ENCODE measurements around the gene DBR1. TPM values are rescaled to one million over a fixed set of nuclear protein-coding genes. Genes with fewer than 3 reads are reported as not detected.

The DBR1 gene
- total RNA-seq, 2 experiments from 2014 or later: 21.2 to 22.7 TPM

DNA sequence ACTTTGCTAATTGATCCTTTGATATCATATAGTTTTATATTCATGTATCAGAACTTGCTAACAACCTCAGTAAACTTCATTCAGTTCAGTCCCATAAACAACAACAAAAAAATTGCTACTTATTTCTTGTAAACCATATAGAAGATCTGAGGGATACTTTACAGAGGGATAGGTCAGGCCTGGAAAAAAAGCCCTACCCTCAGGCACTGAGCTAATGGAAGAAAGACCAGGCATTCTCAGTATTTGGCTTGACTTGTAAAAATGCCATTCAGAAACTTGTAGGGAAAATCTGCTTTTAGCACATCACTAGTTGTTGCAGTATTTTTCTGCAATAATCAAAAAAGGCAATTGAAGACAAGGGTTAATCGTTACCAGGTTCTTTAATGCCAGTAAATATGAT, 45.5 kb upstream of the DBR1 start:
- Mint-ChIP-seq H3K4me3 (no peak overlapping the region), H3K9me3 (no peaks in the 10 kb centered on the region), H3K36me3 (ENCODE audit: low read depth) (peaks cover 22% of the 10 kb centered on the region), H3K4me1 (ENCODE audit: low read depth) (peaks cover 43% of the 10 kb centered on the region), H3K27ac (peak overlapping the region; percentile 9), H3K27me3 (no peaks in the 10 kb centered on the region)
- no peak for DNase-seq
- no peak for ATAC-seq
- intact Hi-C loops (cut with micrococcal nuclease): no loop called here
- POLR2A ChIA-PET: interaction anchor here (0.5 kb wide), 1 partner anchor 228 kb away, joined by 4 read pairs; no protein-coding TSS in a partner anchor
- TF ChIP-seq, protein P1, sequence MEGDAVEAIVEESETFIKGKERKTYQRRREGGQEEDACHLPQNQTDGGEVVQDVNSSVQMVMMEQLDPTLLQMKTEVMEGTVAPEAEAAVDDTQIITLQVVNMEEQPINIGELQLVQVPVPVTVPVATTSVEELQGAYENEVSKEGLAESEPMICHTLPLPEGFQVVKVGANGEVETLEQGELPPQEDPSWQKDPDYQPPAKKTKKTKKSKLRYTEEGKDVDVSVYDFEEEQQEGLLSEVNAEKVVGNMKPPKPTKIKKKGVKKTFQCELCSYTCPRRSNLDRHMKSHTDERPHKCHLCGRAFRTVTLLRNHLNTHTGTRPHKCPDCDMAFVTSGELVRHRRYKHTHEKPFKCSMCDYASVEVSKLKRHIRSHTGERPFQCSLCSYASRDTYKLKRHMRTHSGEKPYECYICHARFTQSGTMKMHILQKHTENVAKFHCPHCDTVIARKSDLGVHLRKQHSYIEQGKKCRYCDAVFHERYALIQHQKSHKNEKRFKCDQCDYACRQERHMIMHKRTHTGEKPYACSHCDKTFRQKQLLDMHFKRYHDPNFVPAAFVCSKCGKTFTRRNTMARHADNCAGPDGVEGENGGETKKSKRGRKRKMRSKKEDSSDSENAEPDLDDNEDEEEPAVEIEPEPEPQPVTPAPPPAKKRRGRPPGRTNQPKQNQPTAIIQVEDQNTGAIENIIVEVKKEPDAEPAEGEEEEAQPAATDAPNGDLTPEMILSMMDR (IDR thresholded peaks at IDR 0.05): no peak
- CTCF ChIA-PET: interaction anchor here (2.4 kb wide), 1 partner anchor 11 kb away, joined by 7 read pairs; no protein-coding TSS in a partner anchor

DNA sequence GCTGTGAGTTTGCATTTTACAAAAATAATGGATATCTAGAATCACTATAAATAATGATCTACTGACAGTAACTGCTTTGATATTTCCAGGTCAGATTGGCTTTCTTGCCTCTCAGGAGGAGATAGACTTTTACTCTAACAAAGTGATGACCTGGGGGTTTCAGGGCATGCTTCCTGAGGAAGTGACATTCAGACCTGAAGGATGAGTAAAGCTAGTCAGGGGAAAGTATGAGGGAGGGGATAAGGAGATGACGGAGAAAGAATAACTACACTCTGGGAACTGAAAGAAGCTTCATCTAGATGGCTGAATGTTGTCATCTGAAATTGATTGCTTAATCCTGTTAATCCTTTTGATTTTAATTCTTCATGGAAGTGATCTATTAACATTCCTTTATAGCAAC, 44.5 kb upstream of the DBR1 start:
- peaks cover 44% of the 10 kb centered on the region for H3K4me1 Mint-ChIP-seq (ENCODE audit: low read depth)

DNA sequence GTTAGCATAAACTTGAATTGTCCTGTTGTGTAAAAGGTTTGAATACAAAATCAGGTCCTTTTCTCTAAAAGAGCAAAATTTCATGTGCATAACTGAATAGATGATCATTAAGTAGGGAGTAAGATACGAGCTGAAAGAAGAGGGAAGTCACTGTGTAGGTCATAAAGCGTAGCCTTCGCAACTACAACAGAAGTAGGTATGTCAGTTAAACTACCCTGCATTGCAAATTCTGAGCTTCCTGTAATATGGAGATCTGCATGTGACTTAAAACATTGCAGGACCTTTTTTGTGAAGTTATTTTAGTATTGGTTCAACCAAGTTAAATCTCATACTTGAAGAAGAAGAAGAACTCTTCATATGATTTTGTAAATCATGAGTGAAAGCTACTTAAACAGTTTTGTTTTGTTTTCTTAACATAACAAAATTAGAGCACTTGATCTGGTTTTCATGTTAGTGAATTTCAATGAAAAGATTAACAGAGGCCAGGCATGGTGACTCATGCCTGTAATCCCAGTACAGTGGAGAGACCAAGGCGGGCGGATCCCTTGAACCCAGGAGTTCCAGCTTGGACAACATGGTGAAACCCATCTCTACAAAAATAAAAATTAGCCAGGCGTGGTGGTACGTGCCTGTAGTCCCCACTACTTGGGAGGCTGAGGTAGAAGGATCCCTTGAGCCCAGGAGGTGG, 38.8 kb upstream of the DBR1 start:
- no peak for ATAC-seq
- DNase-seq: no peak
- no peaks in the 10 kb centered on the region for H3K27me3 Mint-ChIP-seq
- TF ChIP-seq, protein P1 (IDR thresholded peaks at IDR 0.05): no peak
- ChIA-PET CTCF (interaction anchor here (1.1 to 2.5 kb wide), 3 partner anchors 10 to 203 kb away, joined by 3 to 7 read pairs (median 3); no protein-coding TSS in a partner anchor), POLR2A (interaction anchor here (0.7 kb wide), 1 partner anchor 20 kb away, joined by 3 read pairs; no protein-coding TSS in a partner anchor)
- H3K27ac Mint-ChIP-seq: no peak overlapping the region
- no peaks in the 10 kb centered on the region for H3K9me3 Mint-ChIP-seq
- H3K4me3 Mint-ChIP-seq: no peak overlapping the region
- H3K4me1 Mint-ChIP-seq (ENCODE audit: low read depth): peaks cover 32% of the 10 kb centered on the region
- intact Hi-C loops (cut with micrococcal nuclease): no loop called here
- peaks cover 13% of the 10 kb centered on the region for H3K36me3 Mint-ChIP-seq (ENCODE audit: low read depth)

More for the DNA sequence above, 44.5 kb upstream of the DBR1 start:
- no peak overlapping the region for H3K4me3 Mint-ChIP-seq
- H3K27me3 Mint-ChIP-seq: no peaks in the 10 kb centered on the region
- ChIA-PET POLR2A (interaction anchor here (2.0 kb wide), 1 partner anchor 31 kb away, joined by 6 read pairs; no protein-coding TSS in a partner anchor), CTCF (interaction anchor here (1.4 to 2.4 kb wide), 2 partner anchors 10 to 105 kb away, joined by 3 to 7 read pairs; no protein-coding TSS in a partner anchor)
- DNase-seq (no peak), ATAC-seq (peak; percentile 42)
- no peaks in the 10 kb centered on the region for H3K9me3 Mint-ChIP-seq
- H3K27ac Mint-ChIP-seq: peak overlapping the region; percentile 46
- TF ChIP-seq, protein P1 (IDR thresholded peaks at IDR 0.05): no peak
- intact Hi-C loops (cut with micrococcal nuclease): no loop called here
- H3K36me3 Mint-ChIP-seq (ENCODE audit: low read depth): peaks cover 16% of the 10 kb centered on the region

DNA sequence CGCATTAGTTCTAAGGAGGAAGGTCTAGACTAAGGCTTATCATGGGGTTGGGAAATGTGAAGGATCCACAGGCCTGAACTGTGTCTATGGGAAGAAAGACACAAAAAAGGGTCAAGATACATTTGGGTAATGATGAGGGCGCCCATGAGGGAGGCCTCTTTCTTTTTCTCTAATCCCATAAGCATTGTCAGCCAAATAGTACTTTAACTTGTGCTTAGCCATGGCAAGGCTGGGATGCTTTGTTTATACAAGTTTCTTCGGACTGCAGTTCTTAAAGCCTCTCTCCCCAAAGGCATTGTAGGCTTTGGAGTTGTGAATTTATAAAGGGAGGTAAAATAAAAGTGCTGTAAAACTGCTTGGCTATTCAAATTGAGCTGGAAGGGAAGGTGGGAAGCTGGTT, 35.8 kb upstream of the DBR1 start:
- ATAC-seq: no peak
- Mint-ChIP-seq H3K27me3 (no peaks in the 10 kb centered on the region), H3K9me3 (peaks cover 1% of the 10 kb centered on the region), H3K27ac (no peak overlapping the region), H3K36me3 (ENCODE audit: low read depth) (peaks cover 22% of the 10 kb centered on the region), H3K4me3 (no peak overlapping the region), H3K4me1 (ENCODE audit: low read depth) (peaks cover 25% of the 10 kb centered on the region)
- ChIA-PET POLR2A (interaction anchor here (0.7 kb wide), 1 partner anchor 44 kb away, joined by 3 read pairs; no protein-coding TSS in a partner anchor), CTCF (interaction anchor here (0.9 to 2.5 kb wide), 2 partner anchors 8 to 14 kb away, joined by 3 to 7 read pairs; no protein-coding TSS in a partner anchor)
- TF ChIP-seq, protein P1 (IDR thresholded peaks at IDR 0.05): no peak
- DNase-seq: no peak
- intact Hi-C loops (cut with micrococcal nuclease): no loop called here

DNA sequence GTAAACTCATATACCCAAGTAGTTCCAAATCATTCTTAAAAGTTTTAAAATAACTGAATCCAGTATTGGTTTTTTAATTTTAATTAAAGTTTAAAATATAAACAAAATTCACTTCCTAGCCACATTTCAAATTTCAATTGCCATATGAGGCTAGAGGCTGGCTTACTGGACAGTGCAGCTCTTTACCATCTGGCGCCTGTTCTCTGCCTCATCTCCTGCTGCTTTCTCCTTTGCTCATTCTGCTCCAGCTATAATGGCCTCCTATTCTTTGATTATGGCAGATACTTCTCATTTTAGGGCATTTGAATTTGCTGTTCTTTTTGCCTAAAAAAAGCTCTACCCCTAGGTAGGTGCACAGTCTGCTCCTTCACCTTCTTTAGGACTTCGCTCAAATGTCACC, 31.5 kb upstream of the DBR1 start:
- TF ChIP-seq, protein P1 (IDR thresholded peaks at IDR 0.05): no peak
- H3K27me3 Mint-ChIP-seq: no peaks in the 10 kb centered on the region
- no peak overlapping the region for H3K4me3 Mint-ChIP-seq
- POLR2A ChIA-PET: no interaction called here
- no peak overlapping the region for H3K27ac Mint-ChIP-seq
- H3K9me3 Mint-ChIP-seq: peaks cover 1% of the 10 kb centered on the region
- intact Hi-C loops (cut with micrococcal nuclease): no loop called here
- ATAC-seq: no peak
- no peak for DNase-seq
- CTCF ChIA-PET: no interaction called here
- H3K4me1 Mint-ChIP-seq (ENCODE audit: low read depth): peaks cover 44% of the 10 kb centered on the region
- peaks cover 20% of the 10 kb centered on the region for H3K36me3 Mint-ChIP-seq (ENCODE audit: low read depth)

Data from activated CD8-positive, alpha-beta T cell treated with anti-CD3 and anti-CD28 coated beads for 36 hours (primary cell).